MM.1S (cell line): ENCODE results near the gene TRIM39.

Source experiments
- DNase-seq: peaks from one replicate; pipeline ENCODE4 v3.0.0-alpha.2; 2015
- H2AFZ ChIP-seq: fragments of 300-600 bp; sonication (generic); 2 replicates; pipeline ENCODE4 v1.6.0; 2016; ENCODE audit warnings: antibody characterized with exemption, low read length
- H3F3A ChIP-seq: fragments of 300-600 bp; sonication (generic); 2 replicates; pipeline ENCODE4 v1.6.1; 2016; ENCODE audit warnings: mild to moderate bottlenecking, antibody characterized with exemption, low read length, moderate library complexity, mixed read lengths; ENCODE audit not compliant: insufficient read depth
- H3K27ac ChIP-seq: fragments of 300-600 bp; sonication (generic); 2 replicates; pipeline ENCODE4 v1.5.1; 2016; ENCODE audit warnings: mild to moderate bottlenecking, low read length
- H3K27me3 ChIP-seq: fragments of 300-600 bp; sonication (generic); replicated peaks from 2 replicates; pipeline ENCODE4 v1.6.0; 2016; ENCODE audit warnings: low read length; ENCODE audit not compliant: insufficient read depth
- H3K36me3 ChIP-seq: fragments of 300-600 bp; sonication (generic); replicated peaks from 2 replicates; pipeline ENCODE4 v1.6.1; 2016; ENCODE audit warnings: mild to moderate bottlenecking, low read length, mixed read lengths; ENCODE audit not compliant: insufficient read depth
- H3K4me1 ChIP-seq: fragments of 300-600 bp; sonication (generic); 2 replicates; pipeline ENCODE4 v1.6.1; 2016; ENCODE audit warnings: low read length, mixed read lengths
- H3K4me2 ChIP-seq: fragments of 300-600 bp; sonication (generic); 2 replicates; pipeline ENCODE4 v1.6.0; 2016; ENCODE audit warnings: low read depth, low read length
- H3K4me3 ChIP-seq: fragments of 300-600 bp; sonication (generic); 2 replicates; pipeline ENCODE4 v1.5.1; 2016; ENCODE audit warnings: low read length, mixed read lengths
- H3K79me2 ChIP-seq: fragments of 300-600 bp; sonication (generic); 2 replicates; pipeline ENCODE4 v1.6.1; 2016; ENCODE audit warnings: mixed run types, low read length, mixed read lengths
- H3K9ac ChIP-seq: fragments of 300-600 bp; sonication (generic); 2 replicates; pipeline ENCODE4 v1.6.1; 2016; ENCODE audit warnings: low read length, mixed read lengths
- H3K9me2 ChIP-seq: fragments of 300-600 bp; sonication (generic); replicated peaks from 2 replicates; pipeline ENCODE4 v1.6.1; 2016; ENCODE audit warnings: mild to moderate bottlenecking, low read length, mixed read lengths; ENCODE audit not compliant: insufficient read depth
- H3K9me3 ChIP-seq: fragments of 300-600 bp; sonication (generic); replicated peaks from 2 replicates; pipeline ENCODE4 v1.6.1; 2016; ENCODE audit warnings: mild to moderate bottlenecking, low read length, mixed read lengths; ENCODE audit not compliant: insufficient read depth
- H4K20me1 ChIP-seq: fragments of 300-600 bp; sonication (generic); 2 replicates; pipeline ENCODE4 v1.6.1; 2016; ENCODE audit warnings: mild to moderate bottlenecking, low read length, moderate library complexity, mixed read lengths; ENCODE audit not compliant: insufficient read depth
- CTCF ChIP-seq: fragments of 300-600 bp; sonication (generic); IDR thresholded peaks from 2 replicates; pipeline ENCODE4 v1.5.1; 2016; ENCODE audit warnings: antibody characterized with exemption, low read length, mixed read lengths
- EZH2 ChIP-seq: fragments of 300-600 bp; sonication (generic); optimal IDR thresholded peaks from 2 replicates; pipeline ENCODE3; 2017; ENCODE audit warnings: low read depth, mild to moderate bottlenecking, antibody characterized with exemption, low read length, mixed read lengths
- EZH2phosphoT487 ChIP-seq: fragments of 300-600 bp; sonication (generic); IDR thresholded peaks from 2 replicates; pipeline ENCODE4 v1.6.1; 2018; ENCODE audit warnings: antibody characterized with exemption, low read length

The TRIM39 gene

GRCh38 chr6:30386166-30386565 lies 59.4 kb downstream of the TRIM39 start:
- no peak overlapping the region for H2AFZ ChIP-seq
- TF ChIP-seq CTCF (no peak), EZH2phosphoT487 (no peak), EZH2 (no peak)

DNA sequence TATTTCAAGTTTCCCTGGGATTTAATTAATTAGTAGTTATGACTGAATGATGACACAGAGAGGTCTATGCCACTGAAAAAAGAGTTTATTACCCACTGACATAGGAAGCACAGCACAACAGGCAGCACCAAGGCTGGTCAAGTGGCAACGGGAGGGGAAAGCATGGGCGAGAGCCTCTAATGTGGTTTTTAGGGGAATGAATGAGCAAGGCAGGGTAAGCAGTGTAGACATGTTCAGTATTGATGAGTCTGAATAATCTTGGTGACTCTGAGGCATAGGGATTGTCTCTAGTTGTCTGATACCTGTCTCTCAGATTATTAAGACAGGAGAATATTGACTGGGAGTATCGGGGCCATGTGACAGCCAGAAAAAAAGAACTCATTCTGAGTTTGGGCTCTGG lies 64.5 kb downstream of the TRIM39 start:
- Histone ChIP-seq H4K20me1 (no peaks in the 10 kb centered on the region), H3K9ac (no peak overlapping the region), H2AFZ (no peak overlapping the region), H3K4me2 (no peak overlapping the region), H3F3A (no peaks in the 10 kb centered on the region), H3K9me2 (no peaks in the 10 kb centered on the region), H3K4me3 (no peak overlapping the region), H3K79me2 (no peaks in the 10 kb centered on the region), H3K36me3 (no peaks in the 10 kb centered on the region), H3K27ac (no peak overlapping the region), H3K9me3 (no peaks in the 10 kb centered on the region), H3K27me3 (0 out of 2 replicates have a peak, but pooled peaks cover 19% of the 10 kb centered on the region), H3K4me1 (no peaks in the 10 kb centered on the region)
- TF ChIP-seq CTCF (no peak), EZH2phosphoT487 (no peak), EZH2 (no peak)
- no peak for DNase-seq

More at GRCh38 chr6:30386166-30386565, 59.4 kb downstream of the TRIM39 start:
- Histone ChIP-seq H3K79me2 (no peaks in the 10 kb centered on the region), H4K20me1 (no peaks in the 10 kb centered on the region), H3K4me3 (no peak overlapping the region), H3F3A (no peaks in the 10 kb centered on the region), H3K9ac (no peak overlapping the region), H3K36me3 (no peaks in the 10 kb centered on the region), H3K27me3 (0 out of 2 replicates have a peak, but pooled peaks cover 6% of the 10 kb centered on the region), H3K4me1 (no peaks in the 10 kb centered on the region), H3K27ac (no peak overlapping the region), H3K4me2 (no peak overlapping the region), H3K9me3 (no peaks in the 10 kb centered on the region), H3K9me2 (no peaks in the 10 kb centered on the region)
- DNase-seq, result no peak
